ENCODE results near the gene AK5. TPM values are rescaled to one million over a fixed set of nuclear protein-coding genes. Genes with fewer than 3 reads are reported as not detected.

AK5 gene
- total and polyA plus RNA-seq, 3 donors from 2014 or later = 28.0 to 40.4 (median 28.7) TPM

- H3K27ac ChIP-seq = no peak overlapping the region
- no peaks in the 10 kb centered on the region for H3K36me3 ChIP-seq (ENCODE audit: low read depth, missing control alignments)
- WGBS, 2 donors = 75 to 82% methylated on average over 4 of the region's 4 CpGs
- no peaks in the 10 kb centered on the region for H3K4me1 ChIP-seq
- no peaks in the 10 kb centered on the region for H3K27me3 ChIP-seq
- no peaks in the 10 kb centered on the region for H3K9me3 ChIP-seq
- intact Hi-C loops (cut with DNase I; ENCODE audit: low total_unique reads) = no loop called here
- DNase-seq = no peak
- no peak overlapping the region for H3K4me3 ChIP-seq
- TF ChIP-seq POLR2A (IDR thresholded peaks at IDR 0.05) (no peak), CTCF (IDR thresholded peaks at IDR 0.05) (no peak)
Measured at GRCh38 chr1:77392486-77392885, 110.7 kb downstream of the AK5 start.

GRCh38 chr1:77394166-77394565 is 112.3 kb downstream of the AK5 start:
- no peaks in the 10 kb centered on the region for H3K9me3 ChIP-seq
- TF ChIP-seq POLR2A (IDR thresholded peaks at IDR 0.05) (no peak), CTCF (IDR thresholded peaks at IDR 0.05) (no peak)
- H3K27me3 ChIP-seq = no peaks in the 10 kb centered on the region
- no peak for DNase-seq
- intact Hi-C loops (cut with DNase I; ENCODE audit: low total_unique reads) = no loop called here
- H3K27ac ChIP-seq = no peak overlapping the region
- H3K4me1 ChIP-seq = no peaks in the 10 kb centered on the region
- 85 to 92% methylated on average over 2 of the region's 2 CpGs for WGBS, 2 donors
- no peaks in the 10 kb centered on the region for H3K36me3 ChIP-seq (ENCODE audit: low read depth, missing control alignments)
- H3K4me3 ChIP-seq = no peak overlapping the region

- intact Hi-C loops (cut with DNase I; ENCODE audit: low total_unique reads) = no loop called here
- Histone ChIP-seq H3K4me3 (no peak overlapping the region), H3K4me1 (no peaks in the 10 kb centered on the region), H3K9me3 (no peaks in the 10 kb centered on the region), H3K27me3 (no peaks in the 10 kb centered on the region), H3K36me3 (ENCODE audit: low read depth, missing control alignments) (no peaks in the 10 kb centered on the region), H3K27ac (no peak overlapping the region)
- DNase-seq = no peak
- TF ChIP-seq CTCF (IDR thresholded peaks at IDR 0.05) (no peak), POLR2A (IDR thresholded peaks at IDR 0.05) (no peak)
Measured at GRCh38 chr1:77395051-77395450, 113.2 kb downstream of the AK5 start.

- Histone ChIP-seq H3K9me3 (no peaks in the 10 kb centered on the region), H3K4me1 (no peaks in the 10 kb centered on the region), H3K36me3 (ENCODE audit: low read depth, missing control alignments) (no peaks in the 10 kb centered on the region), H3K4me3 (no peak overlapping the region), H3K27ac (no peak overlapping the region), H3K27me3 (no peaks in the 10 kb centered on the region)
- DNase-seq = no peak
- WGBS, 2 donors = 60 to 77% methylated on average over 3 of the region's 3 CpGs
- intact Hi-C loops (cut with DNase I; ENCODE audit: low total_unique reads) = no loop called here
- TF ChIP-seq POLR2A (IDR thresholded peaks at IDR 0.05) (no peak), CTCF (IDR thresholded peaks at IDR 0.05) (no peak)
Measured at GRCh38 chr1:77398152-77398551, 116.3 kb downstream of the AK5 start.

GRCh38 chr1:77399250-77400086 is 117.6 kb downstream of the AK5 start:
- 85 to 94% methylated on average over 6 of the region's 6 CpGs for WGBS, 2 donors
- Histone ChIP-seq H3K27me3 (no peaks in the 10 kb centered on the region), H3K27ac (no peak overlapping the region), H3K9me3 (no peaks in the 10 kb centered on the region), H3K4me1 (no peaks in the 10 kb centered on the region), H3K36me3 (ENCODE audit: low read depth, missing control alignments) (no peaks in the 10 kb centered on the region), H3K4me3 (no peak overlapping the region)
- DNase-seq = no peak
- TF ChIP-seq CTCF (IDR thresholded peaks at IDR 0.05) (no peak), POLR2A (IDR thresholded peaks at IDR 0.05) (no peak)
- intact Hi-C loops (cut with DNase I; ENCODE audit: low total_unique reads) = no loop called here
